Kidney (tissue), 14 donors: ENCODE measurements around the gene DEPP1. TPM values are rescaled to one million over a fixed set of nuclear protein-coding genes. Genes with fewer than 3 reads are reported as not detected.

ENCODE experiments used
- DNase-seq, 5 donors: peaks; one replicate each; pipeline ENCODE4 v3.0.0-alpha.2; 2013 to 2020
- FAIRE-seq: peaks from 2 replicates; lab custom pipeline; 2012; peaks lifted over from hg19 to GRCh38; lab: Jason Lieb, UNC
- H3K27ac ChIP-seq, 2 donors: one replicate each; pipeline ENCODE4 v1.7.0; 2013; ENCODE audit warnings: low read depth in 2 of 2, low read length in 2 of 2, inconsistent platforms in 1 of 2
- H3K27me3 ChIP-seq: one replicate; pipeline ENCODE4 v1.7.1; 2013; ENCODE audit warnings: low read length, inconsistent platforms; ENCODE audit not compliant: control insufficient read depth, insufficient read depth
- H3K36me3 ChIP-seq, 3 donors: one replicate each; pipeline versions ENCODE4 v1.7.0 to v1.7.1; 2013; ENCODE audit warnings: low read length in 3 of 3, control low read depth in 1 of 3, inconsistent platforms in 1 of 3; ENCODE audit not compliant: insufficient read depth in 3 of 3, control insufficient read depth in 2 of 3
- H3K4me1 ChIP-seq, 3 donors: one replicate each; pipeline versions ENCODE4 v1.7.0 to v1.7.1; 2013; ENCODE audit warnings: low read length in 3 of 3, inconsistent platforms in 1 of 3, low read depth in 1 of 3; ENCODE audit not compliant: control insufficient read depth in 2 of 3, insufficient read depth in 2 of 3
- H3K4me3 ChIP-seq, 3 donors: one replicate each; pipeline versions ENCODE4 v1.7.0 to v1.8.1; 2013; ENCODE audit warnings: low read length in 3 of 3, control low read depth in 1 of 3, inconsistent platforms in 1 of 3
- H3K9ac ChIP-seq, 3 donors: one replicate each; pipeline versions ENCODE4 v1.7.0 to v1.7.1; 2013; ENCODE audit warnings: low read length in 3 of 3, control low read depth in 1 of 3, inconsistent platforms in 1 of 3
- H3K9me3 ChIP-seq, 3 donors: one replicate each; pipeline versions ENCODE4 v1.7.0 to v1.7.1; 2013; ENCODE audit warnings: low read length in 3 of 3, control low read depth in 1 of 3, inconsistent platforms in 1 of 3; ENCODE audit not compliant: control insufficient read depth in 2 of 3, insufficient read depth in 1 of 3
- intact Hi-C: fragments of 100-400 bp; cut with DNase I; formaldehyde crosslinking; loops from one replicate; pipeline ENCODE4 v1.11.1; 2022
- polyA plus RNA-seq: library from polyadenylated mRNA; stranded (reverse); fragments of 350-450 nt; fragmentation: Illumina TruSeq; extraction: RNeasy Lipid Tissue Mini Kit (QIAGEN cat#74804); gene quantifications from one replicate; pipeline ENCODE4 v1.2.3, GENCODE V29; 2014; ENCODE audit warnings: low read depth, low replicate concordance; ENCODE audit not compliant: insufficient read depth
- total RNA-seq: library from RNA; stranded (reverse); fragmentation: NEBNext Ultra II Directional; extraction: Animal tissue kit (Norgen Biotek cat#: 25700); gene quantifications from one replicate; pipeline ENCODE4 v1.2.1, GENCODE V29; 2021
- TF ChIP-seq, protein P1 (sequence below): IDR thresholded peaks from 3 replicates; pipeline ENCODE4 v1.5.1; 2012; ENCODE audit warnings: mild to moderate bottlenecking, moderate library complexity, borderline replicate concordance; ENCODE audit not compliant: insufficient read depth; ENCODE audit errors: extremely low read depth
- donor health status: control.
- donor health status: control.
- donor health status: control.
- donor health status: control.
- donor health status: control.
- donor health status: DM: yes; HTN: yes; CAD: no.
- donor health status: Normal renal cell carcinoma (clear cell type).

DEPP1 gene
- total and polyA plus RNA-seq, 2 donors from 2014 or later = 44.4 to 146 TPM

DNA sequence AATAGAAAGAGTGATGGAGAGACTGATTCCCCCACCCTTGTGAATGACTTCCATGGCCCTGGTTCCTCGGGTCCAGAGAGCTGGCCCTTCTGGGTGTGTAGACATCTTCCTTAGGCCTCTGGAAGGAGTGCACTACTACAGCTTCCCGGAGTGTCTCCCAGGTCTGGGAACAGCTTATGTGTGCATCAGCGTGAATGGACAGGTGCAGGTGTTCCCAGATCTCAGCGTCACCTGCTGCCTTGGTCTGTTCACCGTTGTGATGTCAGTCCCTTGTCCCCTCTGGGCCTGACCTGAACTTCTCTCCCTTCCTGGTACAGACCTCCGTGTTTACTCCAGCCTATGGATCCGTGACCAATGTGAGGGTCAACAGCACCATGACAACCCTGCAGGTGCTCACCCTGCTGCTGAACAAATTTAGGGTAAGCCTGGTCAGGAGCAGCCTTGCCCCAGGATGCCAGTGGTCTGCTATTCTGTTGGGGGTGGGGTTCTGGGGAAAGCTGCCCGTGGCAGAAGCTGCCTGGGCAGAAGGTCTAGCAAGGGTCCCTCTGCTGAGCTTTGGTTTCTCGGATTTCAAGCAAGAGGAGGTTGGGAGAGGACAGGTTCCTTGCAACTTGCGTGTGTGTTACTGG lies 10.5 kb upstream of the DEPP1 start:
- TF ChIP-seq, protein P1, sequence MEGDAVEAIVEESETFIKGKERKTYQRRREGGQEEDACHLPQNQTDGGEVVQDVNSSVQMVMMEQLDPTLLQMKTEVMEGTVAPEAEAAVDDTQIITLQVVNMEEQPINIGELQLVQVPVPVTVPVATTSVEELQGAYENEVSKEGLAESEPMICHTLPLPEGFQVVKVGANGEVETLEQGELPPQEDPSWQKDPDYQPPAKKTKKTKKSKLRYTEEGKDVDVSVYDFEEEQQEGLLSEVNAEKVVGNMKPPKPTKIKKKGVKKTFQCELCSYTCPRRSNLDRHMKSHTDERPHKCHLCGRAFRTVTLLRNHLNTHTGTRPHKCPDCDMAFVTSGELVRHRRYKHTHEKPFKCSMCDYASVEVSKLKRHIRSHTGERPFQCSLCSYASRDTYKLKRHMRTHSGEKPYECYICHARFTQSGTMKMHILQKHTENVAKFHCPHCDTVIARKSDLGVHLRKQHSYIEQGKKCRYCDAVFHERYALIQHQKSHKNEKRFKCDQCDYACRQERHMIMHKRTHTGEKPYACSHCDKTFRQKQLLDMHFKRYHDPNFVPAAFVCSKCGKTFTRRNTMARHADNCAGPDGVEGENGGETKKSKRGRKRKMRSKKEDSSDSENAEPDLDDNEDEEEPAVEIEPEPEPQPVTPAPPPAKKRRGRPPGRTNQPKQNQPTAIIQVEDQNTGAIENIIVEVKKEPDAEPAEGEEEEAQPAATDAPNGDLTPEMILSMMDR = no peak
- Histone ChIP-seq H3K9me3 (no peaks in the 10 kb centered on the region), H3K9ac (no peak overlapping the region), H3K4me3 (no peak overlapping the region), H3K27ac (no peak overlapping the region), H3K36me3 (peaks cover 0 to 58% (median 33%) of the 10 kb centered on the region in 3 donors), H3K27me3 (no peaks in the 10 kb centered on the region), H3K4me1 (peaks cover 0 to 13% (median 0%) of the 10 kb centered on the region in 3 donors)
- intact Hi-C loops = no loop called here
- FAIRE-seq (no peak), DNase-seq (peak in 1 of 5 donors; percentile 56)

DNA sequence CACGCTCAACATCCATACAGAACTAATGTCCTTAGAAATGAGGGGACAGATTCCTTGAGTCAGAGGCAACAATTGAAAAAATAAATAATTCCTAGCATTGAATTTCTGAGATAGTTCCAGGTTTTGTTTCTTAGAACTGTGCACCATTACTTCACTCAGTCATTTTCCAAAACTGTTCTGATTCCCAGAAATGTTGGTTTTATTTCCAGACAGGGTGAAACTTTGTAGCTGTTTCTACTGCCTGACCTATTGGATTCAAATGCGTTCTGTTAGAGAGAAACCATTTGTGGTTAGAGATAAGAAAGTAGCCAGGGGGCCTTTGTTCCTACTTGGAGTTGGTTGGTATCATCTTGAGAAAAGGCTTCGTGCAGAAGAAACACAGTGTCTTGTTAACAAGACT lies 8.1 kb upstream of the DEPP1 start:
- Histone ChIP-seq H3K9me3 (no peaks in the 10 kb centered on the region), H3K36me3 (peaks cover 0 to 57% (median 30%) of the 10 kb centered on the region in 3 donors), H3K27me3 (no peaks in the 10 kb centered on the region), H3K4me3 (no peak overlapping the region), H3K4me1 (peaks cover 0 to 10% (median under 1%) of the 10 kb centered on the region in 3 donors), H3K9ac (no peak overlapping the region), H3K27ac (peak overlapping the region in 1 of 2 donors; percentile 26)
- TF ChIP-seq, protein P1 = no peak
- intact Hi-C loops = no loop called here
- DNase-seq = no peak
- no peak for FAIRE-seq

DNA sequence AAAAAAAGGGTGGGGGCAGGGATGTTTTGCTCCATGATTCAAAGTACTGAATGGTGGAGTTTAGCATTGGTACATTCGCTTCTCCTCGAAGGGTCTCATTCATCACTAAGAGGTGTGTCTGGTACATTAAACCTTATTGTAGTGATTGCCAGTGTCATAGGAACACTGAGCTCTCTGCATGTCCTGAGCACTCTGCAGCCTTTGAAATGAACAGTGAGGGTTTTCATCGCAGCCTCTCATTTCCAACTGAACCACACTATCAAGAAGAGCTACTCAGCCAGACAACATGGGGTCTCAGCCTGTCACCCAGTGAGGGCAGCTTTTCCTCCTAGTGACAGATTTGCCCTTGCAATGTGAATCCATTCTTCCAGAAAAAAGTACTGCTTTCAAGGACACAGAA lies 7.6 kb upstream of the DEPP1 start:
- FAIRE-seq = no peak
- DNase-seq = peak in 1 of 5 donors; percentile 9
- Histone ChIP-seq H3K9me3 (no peaks in the 10 kb centered on the region), H3K9ac (no peak overlapping the region), H3K4me1 (peaks cover 0 to 11% (median 5%) of the 10 kb centered on the region in 3 donors), H3K27ac (peak overlapping the region; percentile 13 to 26), H3K4me3 (no peak overlapping the region), H3K27me3 (no peaks in the 10 kb centered on the region), H3K36me3 (peaks cover 0 to 57% (median 26%) of the 10 kb centered on the region in 3 donors)
- intact Hi-C loops = no loop called here
- TF ChIP-seq, protein P1 = no peak
